Chondrocyte (in vitro differentiated cells): ENCODE data around the gene ZNF790. TPM values are rescaled to one million over a fixed set of nuclear protein-coding genes. Genes with fewer than 3 reads are reported as not detected.

ENCODE experiments used
- DNase-seq: peaks from one replicate; pipeline ENCODE4 v3.0.0; 2021; ENCODE audit warnings: mixed read lengths, low spot score
- H3K27ac Mint-ChIP-seq: one replicate; pipeline ENCODE4 v1.8.0; 2021; ENCODE audit warnings: mild to moderate bottlenecking, moderate library complexity, mixed read lengths; ENCODE audit not compliant: unreplicated experiment
- H3K27me3 Mint-ChIP-seq: 2 replicates; pipeline ENCODE4 v1.8.0; 2021; ENCODE audit warnings: low read depth, mixed read lengths
- H3K36me3 Mint-ChIP-seq: 2 replicates; pipeline ENCODE4 v1.8.0; 2021; ENCODE audit warnings: low read depth, mixed read lengths
- H3K4me1 Mint-ChIP-seq: 2 replicates; pipeline ENCODE4 v1.8.0; 2021; ENCODE audit warnings: low read depth, mild to moderate bottlenecking, mixed read lengths
- H3K4me3 Mint-ChIP-seq: one replicate; pipeline ENCODE4 v1.8.0; 2021; ENCODE audit warnings: mild to moderate bottlenecking, moderate library complexity, mixed read lengths; ENCODE audit not compliant: unreplicated experiment
- H3K9me3 Mint-ChIP-seq: 2 replicates; pipeline ENCODE4 v1.8.0; 2021; ENCODE audit warnings: low read depth, mixed read lengths
- CTCF ChIP-seq: fragments of 200-600 bp; sonication (generic); IDR thresholded peaks from 2 replicates; pipeline ENCODE4 v1.5.0; 2021; ENCODE audit warnings: antibody characterized with exemption, mild to moderate bottlenecking, moderate library complexity
- total RNA-seq: library from RNA; stranded (reverse); gene quantifications from 3 replicates; pipeline ENCODE4 v1.2.1, GENCODE V29; 2021

ZNF790 gene
- total RNA-seq, 1 donor from 2014 or later, result 8.1 TPM

GRCh38 chr19:36771261-36772231 lies 66.6 kb downstream of the ZNF790 start:
- H3K4me3 Mint-ChIP-seq, result peak overlapping the region; percentile 100
- no peak for DNase-seq
- peak overlapping the region; percentile 99 for H3K27ac Mint-ChIP-seq
- H3K9me3 Mint-ChIP-seq, result peaks cover 30% of the 10 kb centered on the region
- no peak for TF ChIP-seq CTCF
- H3K4me1 Mint-ChIP-seq, result peaks cover 22% of the 10 kb centered on the region
- peaks cover 9% of the 10 kb centered on the region for H3K36me3 Mint-ChIP-seq
- no peaks in the 10 kb centered on the region for H3K27me3 Mint-ChIP-seq

Other genes with a start within 250 kb of the ZNF790 start
- gene ZNF382, start 233.1 kb downstream of the ZNF790 start, total RNA-seq, result 10.7 to 17.3 TPM (median 12.5 TPM) in 3 replicates
- gene ZNF461, start 171.6 kb downstream of the ZNF790 start, total RNA-seq, result 8.0 to 10.2 TPM (median 8.9 TPM) in 3 replicates
- gene ZNF567, start 150.8 kb downstream of the ZNF790 start, total RNA-seq, result 4.9 to 6.9 TPM (median 6.4 TPM) in 3 replicates
- 2.5 to 7.5 TPM (median 4.0 TPM) in 3 replicates for gene ZNF850, start 65.6 kb downstream of the ZNF790 start, total RNA-seq
- gene ZNF345, start 12.5 kb upstream of the ZNF790 start, total RNA-seq, result 3.3 to 6.6 TPM (median 4.7 TPM) in 3 replicates
- gene ZNF829, start 77.9 kb upstream of the ZNF790 start, total RNA-seq, result 2.0 to 4.1 TPM (median 2.1 TPM) in 3 replicates
- gene ZNF568, start 77.9 kb upstream of the ZNF790 start, total RNA-seq, result 6.9 to 11.4 TPM (median 7.6 TPM) in 3 replicates
- 7.1 to 12.0 TPM (median 7.3 TPM) in 3 replicates for gene ZNF420, start 240.0 kb upstream of the ZNF790 start, total RNA-seq